SK-N-MC (cell line): ENCODE results near the gene GTSE1.

Source experiments
- EZH2 ChIP-seq: fragments of 200-600 bp; sonication (generic); IDR thresholded peaks from one replicate; pipeline ENCODE4 v1.6.1; 2017; ENCODE audit warnings: antibody characterized with exemption
- POLR2AphosphoS5 ChIP-seq: IDR thresholded peaks from 2 replicates; pipeline ENCODE4 v1.6.1; 2012; ENCODE audit warnings: mild to moderate bottlenecking, low read depth, low read length, borderline replicate concordance

DNA sequence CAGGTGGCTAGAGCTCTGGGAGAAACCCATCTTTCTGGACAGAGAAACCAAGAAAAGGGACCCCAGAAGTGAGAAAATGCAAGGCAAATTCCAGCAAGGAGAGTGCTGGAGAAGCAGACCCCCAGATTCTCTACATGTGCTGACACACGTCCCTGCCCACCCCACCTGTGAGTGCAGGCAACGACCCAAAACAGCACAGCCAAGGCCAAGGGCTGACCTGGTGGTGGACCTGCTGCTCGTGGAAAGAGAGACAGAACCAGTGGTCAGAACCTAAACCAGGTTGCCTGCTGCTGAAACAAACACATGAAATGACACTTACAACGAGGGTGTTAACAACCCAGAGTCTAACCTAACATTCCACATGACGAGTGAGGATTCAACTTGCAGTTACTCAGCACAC lies 63.4 kb downstream of the GTSE1 start:
- TF ChIP-seq POLR2AphosphoS5: no peak
- no peak for TF ChIP-seq EZH2
